Heart left ventricle (tissue), 13 donors: ENCODE measurements around the gene CPA1.

Experiments used
- POLR2A ChIP-seq, 2 donors: fragments of 450-650 bp; IDR thresholded peaks; one replicate each; pipeline ENCODE4 v1.6.1; 2017; ENCODE audit warnings: antibody characterized with exemption in 2 of 2, mild to moderate bottlenecking in 2 of 2, moderate library complexity in 2 of 2
- TF ChIP-seq, protein P1 (sequence below), 12 donors: fragments of 200-600 bp; sonication (generic) in 4 of 12; IDR thresholded peaks; one replicate each; pipeline versions ENCODE4 v1.5.0 to v1.8.0; 2018 to 2022; ENCODE audit warnings: antibody characterized with exemption in 12 of 12, mild to moderate bottlenecking in 5 of 12
- donor health status: ischemic (EF 13 %, LVEDD 7.1; RV severe dilation, severe dysfunction).
- donor health status: DM: no; HTN: yes; CAD: no.
- donor health status: DM: no; HTN: no; CAD: no.
- donor health status: ischemic (EF 25% LVEDD 6.9; RV normal size, moderate dysfunction).
- donor health status: ischemic (EF 25% LVEDD 5.7; RV mildly dilated, moderate dysfunction).
- donor health status: ischemic (EF 35%, LVEDD 5.7; RV mildly dilated, moderate dysfunction).
- donor health status: nonischemic (EF 11% LVEDD 7.7; RV severe dilation, severe dysfunction).
- donor health status: DM: yes; HTN: yes; CAD: no.
- donor health status: PGD.
- donor health status: ischemic (EF 29% LVEDD 5.4; RV normal size, mild dysfunction).
- donor health status: nonischemic (EF 23%, LVEDD 6.1; RV moderate dilation, normal function).

GRCh38 chr7:130396109-130396508 lies 15.8 kb downstream of the CPA1 start:
- TF ChIP-seq, protein P1, sequence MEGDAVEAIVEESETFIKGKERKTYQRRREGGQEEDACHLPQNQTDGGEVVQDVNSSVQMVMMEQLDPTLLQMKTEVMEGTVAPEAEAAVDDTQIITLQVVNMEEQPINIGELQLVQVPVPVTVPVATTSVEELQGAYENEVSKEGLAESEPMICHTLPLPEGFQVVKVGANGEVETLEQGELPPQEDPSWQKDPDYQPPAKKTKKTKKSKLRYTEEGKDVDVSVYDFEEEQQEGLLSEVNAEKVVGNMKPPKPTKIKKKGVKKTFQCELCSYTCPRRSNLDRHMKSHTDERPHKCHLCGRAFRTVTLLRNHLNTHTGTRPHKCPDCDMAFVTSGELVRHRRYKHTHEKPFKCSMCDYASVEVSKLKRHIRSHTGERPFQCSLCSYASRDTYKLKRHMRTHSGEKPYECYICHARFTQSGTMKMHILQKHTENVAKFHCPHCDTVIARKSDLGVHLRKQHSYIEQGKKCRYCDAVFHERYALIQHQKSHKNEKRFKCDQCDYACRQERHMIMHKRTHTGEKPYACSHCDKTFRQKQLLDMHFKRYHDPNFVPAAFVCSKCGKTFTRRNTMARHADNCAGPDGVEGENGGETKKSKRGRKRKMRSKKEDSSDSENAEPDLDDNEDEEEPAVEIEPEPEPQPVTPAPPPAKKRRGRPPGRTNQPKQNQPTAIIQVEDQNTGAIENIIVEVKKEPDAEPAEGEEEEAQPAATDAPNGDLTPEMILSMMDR (IDR thresholded peaks at IDR 0.05) = no peak
- TF ChIP-seq POLR2A (IDR thresholded peaks at IDR 0.05) = no peak
